HFF-Myc (cell line): ENCODE results near the gene CSK.
A peak's percentile ranks its signal among the peaks of the same experiment; 100 is the strongest.

Source experiments
- DNase-seq: peaks from one replicate; pipeline ENCODE4 v3.0.0-alpha.2; 2011; ENCODE audit warnings: low read depth; ENCODE audit errors: extremely low read depth
- H3K4me3 ChIP-seq: replicated peaks from 2 replicates; pipeline ENCODE4 v1.5.1; 2011; ENCODE audit warnings: low read depth, mild to moderate bottlenecking, control low read depth, low read length
- CTCF ChIP-seq: IDR thresholded peaks from 2 replicates; pipeline ENCODE4 v1.5.1; 2012; ENCODE audit warnings: mild to moderate bottlenecking, low read depth, low read length, control low read depth; ENCODE audit errors: missing control alignments

The CSK gene

GRCh38 chr15:74786551-74787165 is 4.8 kb downstream of the CSK start:
- TF ChIP-seq CTCF = no peak
- DNase-seq = no peak
- H3K4me3 ChIP-seq = no peak overlapping the region

DNA sequence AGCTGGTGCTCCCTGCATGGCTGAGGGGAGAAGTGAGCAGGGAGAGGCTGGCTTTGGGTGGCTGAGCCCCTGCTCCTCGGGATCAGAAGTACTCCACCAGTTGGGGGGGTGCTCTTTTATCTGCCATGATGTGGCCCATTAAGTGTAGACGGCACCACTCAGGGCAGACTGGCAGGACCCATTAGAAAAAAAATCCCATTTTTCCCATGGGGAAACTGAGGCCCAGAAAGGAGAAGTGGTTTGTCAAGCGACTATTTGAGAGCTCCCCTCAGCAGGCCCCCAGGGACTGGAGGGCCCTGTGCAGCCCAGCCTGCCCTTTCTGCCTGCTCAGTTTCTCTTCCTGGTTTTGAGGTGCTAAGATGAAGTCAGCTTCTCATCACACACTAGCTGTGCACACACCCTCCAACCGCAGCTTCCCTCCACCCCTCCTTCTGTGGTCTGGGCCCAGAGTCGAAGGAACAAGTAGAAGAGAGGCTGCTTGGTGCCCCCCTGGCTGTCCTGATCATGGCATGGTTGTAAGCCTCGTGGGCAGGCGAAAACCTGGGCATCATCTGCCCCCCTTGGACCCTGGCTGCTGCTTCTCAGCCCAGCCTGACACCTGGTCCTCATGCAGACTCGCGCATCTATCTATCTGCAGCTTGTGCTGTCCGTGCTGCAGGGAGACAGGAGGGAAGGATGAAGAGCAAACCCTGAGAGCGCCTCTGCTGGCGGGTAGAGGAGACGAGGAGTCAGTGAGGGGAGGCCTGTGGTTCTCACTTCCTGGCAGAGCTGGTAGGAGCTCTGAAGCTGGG is 5.6 kb downstream of the CSK start:
- H3K4me3 ChIP-seq = no peak overlapping the region
- DNase-seq = peak; percentile 52
- TF ChIP-seq CTCF = peak; percentile 71

GRCh38 chr15:74788042-74788682 is 6.3 kb downstream of the CSK start:
- no peak for TF ChIP-seq CTCF
- H3K4me3 ChIP-seq = no peak overlapping the region
- DNase-seq = no peak

DNA sequence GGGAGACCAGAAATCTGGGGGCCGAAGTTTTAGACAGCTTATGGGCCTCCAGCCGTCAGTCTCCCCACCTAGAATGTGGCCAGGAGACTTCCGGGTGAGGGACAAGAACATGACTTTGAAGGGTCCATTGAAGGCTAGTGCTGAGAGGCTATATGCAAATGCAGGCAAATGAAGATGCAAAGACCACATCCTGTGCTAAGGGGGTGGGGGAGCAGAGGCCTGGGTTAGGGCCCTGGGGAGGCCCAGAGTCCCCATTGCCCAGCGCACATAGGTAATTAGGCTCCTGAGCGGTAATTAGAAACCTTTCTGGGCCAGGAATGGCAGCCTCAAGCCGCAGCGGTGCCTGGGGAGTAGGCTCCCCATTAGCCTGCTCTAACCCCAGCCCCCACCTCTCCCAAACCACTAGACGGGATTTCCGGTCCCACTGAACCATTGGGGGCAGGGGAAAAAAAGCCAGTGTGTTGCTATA is 6.8 kb downstream of the CSK start:
- H3K4me3 ChIP-seq = no peak overlapping the region
- no peak for DNase-seq
- TF ChIP-seq CTCF = no peak

- no peak overlapping the region for H3K4me3 ChIP-seq
- no peak for DNase-seq
- TF ChIP-seq CTCF = no peak
These were observed 7.3 kb downstream of the CSK start for GRCh38 chr15:74789171-74789631.

DNA sequence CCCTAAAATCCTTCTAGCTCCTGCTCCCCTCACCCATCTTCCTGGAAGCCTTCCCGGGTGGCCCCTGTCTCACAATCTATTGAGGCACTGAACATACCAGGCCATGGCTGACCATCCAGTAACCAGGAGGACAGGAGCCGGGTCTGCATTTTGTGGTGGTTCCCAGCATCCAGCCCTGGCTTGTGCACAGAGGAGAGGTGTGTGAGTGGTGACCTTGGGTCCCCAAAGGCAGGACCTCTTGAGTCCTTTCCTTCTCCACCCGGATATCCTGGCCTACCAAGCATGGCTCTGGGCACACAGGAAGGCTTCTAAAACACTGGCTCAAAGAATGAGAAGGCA is 7.8 kb downstream of the CSK start:
- H3K4me3 ChIP-seq = no peak overlapping the region
- no peak for DNase-seq
- TF ChIP-seq CTCF = no peak
